ENCODE results near the gene SHROOM3. TPM values are rescaled to one million over a fixed set of nuclear protein-coding genes. Genes with fewer than 3 reads are reported as not detected.
A peak's percentile ranks its signal among the peaks of the same experiment; 100 is the strongest.

Gene SHROOM3
- total and polyA plus RNA-seq, 4 donors = 4.7 to 25.8 (median 8.7) TPM

- H3K36me3 ChIP-seq (ENCODE audit: control insufficient read depth in 4 of 4, insufficient read depth in 3 of 4, low read depth in 1 of 4, low read length in 3 of 4) = no peaks in the 10 kb centered on the region
- H3K9ac ChIP-seq (ENCODE audit: low read depth in 1 of 2, low read length in 2 of 2) = peak overlapping the region in 1 of 2 donors; percentile 55
- peak overlapping the region; percentile 61 to 78 for H3K27ac ChIP-seq (ENCODE audit: low read depth in 1 of 2, low read length in 2 of 2)
- DNase-seq (ENCODE audit: low spot score) = no peak
- no peaks in the 10 kb centered on the region for H3K27me3 ChIP-seq (ENCODE audit: control insufficient read depth in 4 of 4, insufficient read depth in 4 of 4, low read length in 3 of 4)
- peak overlapping the region; percentile 11 to 52 (median 22) for H3K4me3 ChIP-seq (ENCODE audit: low read depth in 1 of 3, low read length in 3 of 3)
- TF ChIP-seq CTCF (IDR thresholded peaks at IDR 0.05; ENCODE audit: low read depth, low read length, missing input control) (no peak), HNF4A (conservative IDR thresholded peaks at IDR 0.05) (peak; percentile 98), JUND (IDR thresholded peaks at IDR 0.05) (peak; percentile 65 to 79), TAF1 (conservative IDR thresholded peaks at IDR 0.05) (no peak), ATF3 (IDR thresholded peaks at IDR 0.05) (no peak), ZBTB33 (IDR thresholded peaks at IDR 0.05) (peak; percentile 75), FOXA2 (IDR thresholded peaks at IDR 0.05) (peak; percentile 45), FOXA1 (IDR thresholded peaks at IDR 0.05) (peak; percentile 25), NR2F2 (IDR thresholded peaks at IDR 0.05) (peak; percentile 61), EGR1 (IDR thresholded peaks at IDR 0.05; ENCODE audit: low read depth in 2 of 2) (no peak), RAD21 (IDR thresholded peaks at IDR 0.05) (peak; percentile 53 to 73), SP1 (IDR thresholded peaks at IDR 0.05) (peak; percentile 98), HNF4G (IDR thresholded peaks at IDR 0.05) (peak; percentile 93), YY1 (IDR thresholded peaks at IDR 0.05) (peak; percentile 86), RXRA (IDR thresholded peaks at IDR 0.05) (peak; percentile 76 to 79), GABPA (IDR thresholded peaks at IDR 0.05 in 1 of 2, conservative IDR thresholded peaks at IDR 0.05 in 1 of 2) (no peak)
- TF ChIP-seq, protein P1, sequence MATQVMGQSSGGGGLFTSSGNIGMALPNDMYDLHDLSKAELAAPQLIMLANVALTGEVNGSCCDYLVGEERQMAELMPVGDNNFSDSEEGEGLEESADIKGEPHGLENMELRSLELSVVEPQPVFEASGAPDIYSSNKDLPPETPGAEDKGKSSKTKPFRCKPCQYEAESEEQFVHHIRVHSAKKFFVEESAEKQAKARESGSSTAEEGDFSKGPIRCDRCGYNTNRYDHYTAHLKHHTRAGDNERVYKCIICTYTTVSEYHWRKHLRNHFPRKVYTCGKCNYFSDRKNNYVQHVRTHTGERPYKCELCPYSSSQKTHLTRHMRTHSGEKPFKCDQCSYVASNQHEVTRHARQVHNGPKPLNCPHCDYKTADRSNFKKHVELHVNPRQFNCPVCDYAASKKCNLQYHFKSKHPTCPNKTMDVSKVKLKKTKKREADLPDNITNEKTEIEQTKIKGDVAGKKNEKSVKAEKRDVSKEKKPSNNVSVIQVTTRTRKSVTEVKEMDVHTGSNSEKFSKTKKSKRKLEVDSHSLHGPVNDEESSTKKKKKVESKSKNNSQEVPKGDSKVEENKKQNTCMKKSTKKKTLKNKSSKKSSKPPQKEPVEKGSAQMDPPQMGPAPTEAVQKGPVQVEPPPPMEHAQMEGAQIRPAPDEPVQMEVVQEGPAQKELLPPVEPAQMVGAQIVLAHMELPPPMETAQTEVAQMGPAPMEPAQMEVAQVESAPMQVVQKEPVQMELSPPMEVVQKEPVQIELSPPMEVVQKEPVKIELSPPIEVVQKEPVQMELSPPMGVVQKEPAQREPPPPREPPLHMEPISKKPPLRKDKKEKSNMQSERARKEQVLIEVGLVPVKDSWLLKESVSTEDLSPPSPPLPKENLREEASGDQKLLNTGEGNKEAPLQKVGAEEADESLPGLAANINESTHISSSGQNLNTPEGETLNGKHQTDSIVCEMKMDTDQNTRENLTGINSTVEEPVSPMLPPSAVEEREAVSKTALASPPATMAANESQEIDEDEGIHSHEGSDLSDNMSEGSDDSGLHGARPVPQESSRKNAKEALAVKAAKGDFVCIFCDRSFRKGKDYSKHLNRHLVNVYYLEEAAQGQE (IDR thresholded peaks at IDR 0.05) = peak; percentile 51
- TF ChIP-seq, protein P2, sequence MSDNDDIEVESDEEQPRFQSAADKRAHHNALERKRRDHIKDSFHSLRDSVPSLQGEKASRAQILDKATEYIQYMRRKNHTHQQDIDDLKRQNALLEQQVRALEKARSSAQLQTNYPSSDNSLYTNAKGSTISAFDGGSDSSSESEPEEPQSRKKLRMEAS (IDR thresholded peaks at IDR 0.05) = peak; percentile 59
- H3K9me3 ChIP-seq (ENCODE audit: control insufficient read depth in 4 of 4, low read length in 3 of 4) = no peaks in the 10 kb centered on the region
- H3K4me1 ChIP-seq (ENCODE audit: control insufficient read depth in 4 of 4, insufficient read depth in 4 of 4, low read length in 3 of 4) = peaks cover 5 to 66% (median 48%) of the 10 kb centered on the region in 4 donors
- 20% methylated on average over 3 of the region's 3 CpGs for WGBS
These were observed 63.5 kb downstream of the SHROOM3 start for GRCh38 chr4:76498550-76498949.

Measured in liver (tissue), 9 donors.